GM18499 (cell line): ENCODE data around the gene CMIP.

ENCODE experiments used
- ATAC-seq: cut with Tn5 transposase; IDR thresholded peaks from one replicate; pipeline ENCODE4 v1.9.1; 2021; ENCODE audit warnings: moderate number of reproducible peaks; ENCODE audit not compliant: insufficient read depth, unreplicated experiment

Gene CMIP

GRCh38 chr16:81526199-81526598, 81.6 kb downstream of the CMIP start:
- ATAC-seq = no peak

GRCh38 chr16:81526935-81527334, 82.3 kb downstream of the CMIP start:
- no peak for ATAC-seq

- ATAC-seq = no peak
Observed at GRCh38 chr16:81527477-81528178, 83.0 kb downstream of the CMIP start.

GRCh38 chr16:81528256-81528655, 83.6 kb downstream of the CMIP start:
- ATAC-seq = no peak

- no peak for ATAC-seq
Observed at GRCh38 chr16:81530296-81530721, 85.7 kb downstream of the CMIP start.

GRCh38 chr16:81530814-81531213, 86.2 kb downstream of the CMIP start:
- no peak for ATAC-seq

- no peak for ATAC-seq
Observed at GRCh38 chr16:81531419-81531821, 86.8 kb downstream of the CMIP start.

GRCh38 chr16:81532491-81533174, 88.0 kb downstream of the CMIP start:
- ATAC-seq = no peak

GRCh38 chr16:81533175-81533507, 88.5 kb downstream of the CMIP start:
- ATAC-seq = no peak

- ATAC-seq = no peak
Observed at GRCh38 chr16:81535679-81536360, 91.2 kb downstream of the CMIP start.

GRCh38 chr16:81536648-81537047, 92.0 kb downstream of the CMIP start:
- ATAC-seq = no peak

- no peak for ATAC-seq
Observed at GRCh38 chr16:81537721-81538561, 93.3 kb downstream of the CMIP start.

- ATAC-seq = no peak
Observed at GRCh38 chr16:81539009-81539758, 94.6 kb downstream of the CMIP start.

- ATAC-seq = no peak
Observed at GRCh38 chr16:81539759-81540472, 95.3 kb downstream of the CMIP start.

- ATAC-seq = no peak
Observed at GRCh38 chr16:81541314-81541713, 96.7 kb downstream of the CMIP start.

GRCh38 chr16:81542609-81543570, 98.3 kb downstream of the CMIP start:
- ATAC-seq = no peak

- ATAC-seq = no peak
Observed at GRCh38 chr16:81543571-81543970, 99.0 kb downstream of the CMIP start.

GRCh38 chr16:81544261-81544660, 99.7 kb downstream of the CMIP start:
- ATAC-seq = no peak
